HG03280 (cell line): ENCODE data around the gene DNM1.
"Not testable (repeated sequence)": the region's sequence is repeated elsewhere in the genome, so short reads cannot be mapped to it uniquely, and the experiment has no call there.

Experiments
- ATAC-seq: cut with Tn5 transposase; IDR thresholded peaks from one replicate; pipeline ENCODE4 v1.9.1; 2021; ENCODE audit warnings: mild to moderate bottlenecking, moderate library complexity; ENCODE audit not compliant: unreplicated experiment

Gene DNM1

DNA sequence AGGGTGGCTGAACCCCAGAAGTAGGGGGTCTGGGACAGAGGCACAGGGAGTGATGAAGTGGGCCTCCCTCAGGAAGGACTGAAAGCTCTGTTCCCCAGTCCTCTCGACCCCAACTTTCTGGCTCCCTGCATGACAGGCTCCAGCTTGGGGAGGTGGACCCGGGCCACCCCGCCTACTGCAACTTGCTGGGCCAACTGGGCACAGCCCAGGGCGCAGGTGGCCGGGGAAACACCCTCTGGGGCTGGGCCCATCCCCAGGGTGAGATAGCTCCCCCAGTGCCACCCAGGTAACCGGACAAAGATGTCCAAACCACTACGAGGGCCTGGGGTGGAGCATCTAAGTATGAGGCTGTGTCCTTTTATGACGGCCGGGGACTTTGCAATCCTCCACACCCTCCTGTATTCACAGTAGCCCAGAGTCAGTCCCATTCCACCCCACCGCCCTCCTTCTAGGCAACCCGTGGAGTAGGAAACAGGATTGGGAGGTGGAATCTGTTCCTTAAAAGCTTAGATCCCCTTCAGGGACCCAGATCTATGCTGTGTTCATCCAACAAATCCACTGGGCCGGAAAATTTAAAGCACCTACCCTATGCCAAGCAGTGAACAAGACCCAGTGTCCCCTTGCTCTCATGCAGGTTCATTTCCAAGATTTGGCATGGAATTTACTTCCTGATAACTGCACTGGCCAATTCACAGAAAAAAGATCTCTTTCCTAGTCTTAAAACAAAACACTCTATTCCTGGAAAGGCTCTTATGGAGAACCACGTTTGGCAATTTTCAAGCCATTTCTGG lies 19.9 kb downstream of the DNM1 start:
- ATAC-seq, result no peak

DNA sequence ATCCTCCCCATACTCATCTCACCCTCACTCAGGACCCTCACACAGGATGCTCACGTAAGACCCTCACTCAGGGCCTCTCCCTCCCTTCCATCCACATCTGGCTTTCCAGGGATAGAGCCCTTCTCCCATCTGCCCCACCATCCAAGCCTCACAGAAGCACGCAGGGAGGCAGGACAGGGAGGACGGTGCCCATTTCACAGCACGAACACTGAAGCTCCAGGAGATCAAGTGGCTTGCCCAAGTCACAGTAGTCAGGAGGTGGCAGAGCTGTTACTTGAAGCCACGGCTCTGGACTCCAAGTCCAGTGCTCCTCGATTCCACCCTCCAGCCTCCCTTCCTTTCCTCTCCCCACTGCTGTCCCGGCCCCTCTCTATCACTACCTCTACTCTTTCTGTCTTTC lies 21.7 kb downstream of the DNM1 start:
- ATAC-seq, result no peak

DNA sequence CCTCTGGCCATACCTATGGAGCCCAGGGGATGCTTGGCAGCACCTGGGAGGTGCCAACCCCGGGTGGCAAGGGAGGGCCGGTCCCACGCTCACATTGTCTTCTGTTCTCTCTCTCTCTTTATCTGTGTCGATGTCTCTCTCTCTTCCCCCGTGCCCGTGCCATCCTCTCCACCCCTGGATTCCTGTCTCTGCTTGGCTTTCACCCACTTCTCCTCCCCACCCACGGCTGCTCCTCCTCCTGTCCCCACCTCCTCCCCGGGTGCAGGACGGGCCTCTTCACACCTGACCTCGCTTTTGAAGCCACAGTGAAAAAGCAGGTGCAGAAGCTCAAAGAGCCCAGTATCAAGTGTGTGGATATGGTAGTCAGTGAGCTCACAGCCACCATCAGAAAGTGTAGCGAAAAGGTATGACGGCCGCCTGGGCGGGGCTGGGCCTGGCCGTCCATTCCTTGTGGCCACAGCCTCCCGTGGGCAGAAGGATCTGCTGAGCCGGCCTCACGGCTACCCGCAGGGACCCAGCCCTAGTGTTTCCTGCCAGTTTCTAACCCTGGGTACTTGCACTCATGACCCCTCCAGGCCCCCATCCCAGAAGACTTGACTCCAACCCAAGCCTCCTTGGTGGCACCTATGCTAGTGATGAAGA lies 22.7 kb downstream of the DNM1 start:
- ATAC-seq, result no peak

DNA sequence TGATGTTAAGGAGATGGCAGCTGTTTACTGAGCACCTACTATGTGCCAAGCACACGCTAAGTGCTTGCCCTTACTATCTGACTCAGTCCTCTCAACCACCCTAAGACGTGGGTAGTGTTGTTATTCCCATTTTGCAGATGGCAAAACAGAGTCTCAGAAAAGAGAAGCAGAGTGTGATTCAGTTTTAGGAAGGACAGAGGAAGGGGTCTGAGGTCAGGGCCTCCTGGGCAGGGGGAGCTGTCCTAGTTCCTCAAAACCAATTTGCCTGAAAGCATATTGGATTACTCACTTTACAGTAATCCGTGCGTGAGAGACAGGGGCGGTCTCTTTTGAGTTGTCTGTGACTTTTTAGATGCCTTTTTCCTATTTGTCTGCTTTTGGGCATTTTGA lies 23.2 kb downstream of the DNM1 start:
- ATAC-seq, result no peak

DNA sequence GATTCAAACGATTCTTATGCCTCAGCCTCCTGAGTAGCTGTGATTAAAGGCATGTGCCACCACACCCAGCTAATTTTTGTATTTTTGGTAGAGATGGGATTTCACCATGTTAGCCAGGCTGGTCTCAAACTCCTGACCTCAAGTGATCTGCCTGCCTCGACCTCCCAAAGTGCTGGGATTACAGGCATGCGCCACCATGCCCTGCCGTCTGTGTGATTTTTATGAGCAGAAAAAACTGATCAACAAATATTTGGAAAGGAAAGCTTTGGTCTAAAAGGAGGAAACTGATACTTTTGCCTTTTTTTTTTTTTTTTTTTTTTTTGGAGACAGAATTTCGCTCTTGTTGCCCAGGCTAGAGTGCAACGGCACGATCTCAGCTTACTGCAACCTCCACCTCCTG lies 27.7 kb downstream of the DNM1 start:
- ATAC-seq, result not testable (repeated sequence)

DNA sequence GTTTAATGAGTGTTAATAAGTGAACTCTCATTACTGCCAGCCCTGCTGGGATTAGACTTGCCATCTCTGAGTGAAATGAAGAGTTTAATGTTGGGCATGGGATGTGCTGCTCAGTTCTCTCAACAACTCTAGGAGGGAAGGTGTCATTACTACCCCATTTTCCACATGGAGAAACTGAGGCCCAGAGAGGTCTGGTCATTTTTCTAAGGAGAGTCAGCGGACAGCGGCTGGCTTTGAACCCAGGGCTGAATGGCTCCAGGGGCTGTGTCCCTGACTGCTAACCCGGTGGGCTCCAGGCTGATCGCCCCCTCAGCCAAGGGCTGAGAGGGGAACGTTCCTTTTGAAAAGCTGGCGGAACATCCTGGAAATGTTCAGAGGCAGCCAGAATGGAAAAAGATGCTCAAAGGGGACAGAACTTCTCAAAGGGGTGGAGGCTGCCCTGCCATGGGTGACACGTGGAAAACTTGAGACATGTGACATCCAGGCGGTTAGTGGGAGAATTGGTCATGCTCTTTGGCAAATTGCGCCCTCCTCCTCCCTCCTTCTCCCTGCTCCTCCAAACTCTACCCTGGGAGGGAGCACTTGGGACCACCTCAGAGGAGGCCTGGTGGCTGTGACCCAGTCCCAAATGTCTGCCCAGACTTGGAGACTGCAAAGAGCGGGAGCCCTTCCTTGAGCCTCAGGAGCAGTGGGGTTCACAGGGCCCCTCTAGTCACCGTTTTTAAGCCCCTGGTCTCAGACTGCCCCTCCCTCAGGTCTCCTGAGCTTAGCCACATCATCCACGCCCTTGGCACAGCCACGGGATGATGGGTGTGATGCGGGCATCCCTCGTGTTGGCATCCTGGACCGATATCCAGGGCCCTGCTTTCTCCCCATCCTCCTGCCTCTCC lies 28.7 kb downstream of the DNM1 start:
- ATAC-seq, result no peak

DNA sequence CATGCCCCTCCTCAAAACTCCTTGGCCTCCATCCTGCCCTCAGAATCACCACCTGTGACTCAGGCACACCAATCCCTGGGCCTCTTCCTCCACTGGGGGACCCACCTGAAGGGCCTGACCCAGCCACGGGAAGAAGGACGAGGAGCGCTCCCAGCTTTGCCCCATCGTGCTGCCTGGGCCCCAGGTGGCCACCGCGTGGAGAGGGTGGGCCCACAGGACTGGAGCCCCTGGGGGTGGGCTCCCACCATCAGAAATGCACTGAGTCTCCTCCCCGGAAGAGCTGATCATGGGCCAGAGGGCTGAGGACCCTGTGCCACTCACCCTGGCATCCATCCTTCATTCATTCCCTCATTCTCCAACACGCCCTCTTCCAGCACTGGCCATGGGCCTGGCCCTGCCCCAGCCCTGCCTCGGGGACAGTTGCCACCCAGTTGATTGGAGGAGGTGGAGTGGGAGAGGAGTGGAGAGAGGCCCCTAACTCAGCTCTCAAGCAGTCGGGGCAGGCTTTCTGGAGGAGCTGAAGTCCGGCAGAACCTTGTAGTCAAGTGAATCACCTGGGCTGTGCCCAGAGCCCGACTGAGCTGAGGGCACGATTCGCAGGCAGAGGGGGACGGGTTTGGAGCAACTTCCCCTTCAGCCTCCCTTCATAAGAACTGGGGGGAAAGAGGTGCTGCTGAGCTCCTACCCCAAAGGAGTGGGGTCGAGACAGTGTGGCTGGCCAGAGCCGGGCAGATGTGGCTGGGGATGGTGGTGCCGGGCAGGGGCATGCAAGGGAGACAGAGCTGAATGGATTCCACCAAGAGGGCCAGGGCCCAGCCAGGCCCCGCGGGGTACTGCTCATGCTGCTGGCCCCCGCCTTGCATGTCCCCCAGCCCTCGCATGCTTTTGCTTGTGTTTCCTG lies 29.6 kb downstream of the DNM1 start:
- no peak for ATAC-seq

DNA sequence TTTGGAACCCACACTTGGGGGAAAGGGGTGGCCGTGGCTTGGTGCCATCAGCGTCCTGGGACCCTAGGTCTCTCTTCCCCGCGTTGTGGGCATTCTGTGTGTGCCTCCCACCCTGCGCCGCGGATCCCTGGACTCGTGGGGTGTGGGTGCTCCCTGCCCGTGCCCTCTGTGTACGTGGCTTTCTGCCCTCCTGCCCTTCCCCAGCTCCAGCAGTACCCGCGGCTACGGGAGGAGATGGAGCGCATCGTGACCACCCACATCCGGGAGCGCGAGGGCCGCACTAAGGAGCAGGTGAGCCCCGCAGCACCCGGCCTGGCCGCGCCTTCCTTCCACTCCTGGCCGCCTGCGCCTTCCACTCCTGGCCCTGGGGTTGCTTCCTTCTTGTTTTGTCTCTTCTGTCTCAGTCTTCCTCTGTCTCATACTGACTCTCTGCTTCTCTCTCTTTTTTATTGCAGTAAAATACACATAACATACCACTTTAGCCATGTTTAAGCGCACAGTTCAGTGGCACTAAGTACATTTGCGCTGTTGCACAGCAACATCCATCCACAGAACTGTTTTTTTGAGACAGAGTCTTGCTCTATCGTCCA lies 30.7 kb downstream of the DNM1 start:
- no peak for ATAC-seq

DNA sequence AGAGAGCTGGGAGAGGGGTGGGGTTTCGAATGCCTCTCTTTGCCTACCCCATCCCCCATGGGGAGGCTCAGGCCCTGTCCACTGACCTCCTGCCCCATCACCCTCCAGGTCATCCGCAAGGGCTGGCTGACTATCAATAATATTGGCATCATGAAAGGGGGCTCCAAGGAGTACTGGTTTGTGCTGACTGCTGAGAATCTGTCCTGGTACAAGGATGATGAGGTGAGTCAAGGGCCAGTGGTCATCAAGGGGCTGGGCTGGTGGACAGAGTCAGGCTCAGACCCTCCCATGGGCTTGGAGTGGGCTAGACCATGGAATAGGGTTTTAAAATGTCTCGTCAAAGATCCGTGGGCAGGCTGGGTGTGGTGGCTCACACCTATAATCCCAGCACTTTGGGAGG lies 38.9 kb downstream of the DNM1 start:
- no peak for ATAC-seq

DNA sequence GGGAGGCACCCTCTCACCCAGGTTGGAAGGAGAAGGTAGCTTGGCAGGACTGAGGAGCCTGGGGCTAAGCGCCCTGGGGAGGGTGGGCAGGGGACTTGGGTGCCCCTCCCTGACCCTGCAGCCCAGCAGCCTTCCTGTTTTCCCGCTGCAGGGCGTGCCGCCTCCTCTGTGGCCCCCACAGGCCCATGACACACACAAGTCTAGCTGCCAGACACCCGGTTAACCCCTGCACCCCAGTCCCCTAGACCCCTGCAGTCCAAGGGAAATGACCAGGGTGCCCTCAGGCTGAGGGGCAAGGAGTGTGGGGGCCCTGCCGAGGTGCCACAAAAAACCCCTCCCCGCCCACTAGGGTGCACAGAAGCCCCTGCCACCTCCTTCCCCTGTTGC lies 39.6 kb downstream of the DNM1 start:
- no peak for ATAC-seq

DNA sequence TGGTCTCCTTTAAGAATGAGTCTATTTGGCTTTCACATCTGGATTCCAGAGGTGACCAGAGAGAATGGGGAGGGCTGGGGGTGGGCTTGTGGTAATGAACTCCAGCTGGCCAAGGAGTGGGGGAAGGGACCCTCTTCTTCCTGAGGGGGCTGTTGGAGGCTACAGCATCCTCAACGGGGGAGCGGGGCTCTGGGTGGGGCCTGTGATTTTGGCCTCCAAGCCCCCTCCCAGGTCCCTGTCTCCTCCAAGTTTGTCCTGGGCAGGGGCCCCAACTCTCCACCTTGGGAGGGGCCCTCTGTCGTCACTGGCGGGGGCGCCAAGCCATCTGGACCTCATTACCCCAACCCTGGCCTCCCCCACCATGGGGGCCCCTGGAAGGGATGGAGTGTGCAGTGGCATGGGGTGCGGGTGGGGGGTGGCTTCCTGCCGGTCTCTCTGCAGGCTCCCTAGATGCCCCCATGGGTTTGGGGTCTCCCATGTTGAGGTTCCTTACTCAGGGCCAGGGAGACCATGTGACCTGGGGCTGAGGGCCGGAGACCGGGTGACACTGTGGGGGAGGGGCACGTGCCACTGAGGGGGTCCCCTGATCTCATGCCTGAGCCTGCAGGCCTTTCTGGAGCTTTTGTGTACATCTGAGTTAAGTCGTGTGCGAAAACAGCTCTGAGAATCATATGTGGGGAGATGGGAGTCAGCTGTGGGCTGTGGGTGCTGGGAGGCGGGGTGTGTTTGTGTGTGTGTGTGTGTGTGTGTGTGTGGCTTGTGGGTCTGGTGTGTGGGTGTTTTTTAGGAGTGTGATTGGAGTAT lies 40.2 kb downstream of the DNM1 start:
- no peak for ATAC-seq

DNA sequence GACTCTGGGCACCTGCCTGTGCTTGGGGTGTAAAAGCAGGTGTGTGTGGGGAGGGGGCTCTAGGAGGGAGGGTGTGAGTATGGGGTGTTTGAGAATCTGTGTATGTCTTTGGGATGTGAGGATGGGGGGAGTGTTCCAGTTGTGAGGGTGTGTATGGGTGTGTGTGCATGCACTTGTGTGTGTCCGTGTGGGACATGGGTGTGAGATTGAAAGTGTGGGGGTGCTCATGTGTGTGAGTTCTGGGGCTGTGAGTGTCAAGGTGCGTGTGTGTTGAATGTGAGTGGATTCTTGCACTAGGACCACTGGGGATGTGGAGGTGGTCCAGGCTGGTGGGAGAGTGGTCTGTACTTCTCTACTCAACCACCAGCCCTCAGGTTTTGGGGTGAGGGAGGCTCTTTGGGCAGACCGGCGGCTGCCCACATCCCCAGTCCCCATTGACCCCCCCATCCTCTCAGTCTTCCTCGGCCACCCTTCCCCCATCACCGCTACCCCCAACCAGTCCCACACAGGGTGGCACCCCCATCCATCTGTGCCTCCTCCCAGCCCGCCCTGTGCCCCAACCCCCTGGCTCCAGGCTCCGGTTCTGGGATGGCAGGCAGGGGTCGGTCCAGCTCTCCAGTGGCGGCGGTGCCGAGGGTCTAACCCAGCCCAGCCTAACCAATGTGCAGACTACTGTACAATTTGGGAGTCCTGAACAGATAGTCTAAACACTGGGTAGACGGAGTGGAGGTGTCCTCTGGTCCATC lies 41.1 kb downstream of the DNM1 start:
- ATAC-seq, result no peak

DNA sequence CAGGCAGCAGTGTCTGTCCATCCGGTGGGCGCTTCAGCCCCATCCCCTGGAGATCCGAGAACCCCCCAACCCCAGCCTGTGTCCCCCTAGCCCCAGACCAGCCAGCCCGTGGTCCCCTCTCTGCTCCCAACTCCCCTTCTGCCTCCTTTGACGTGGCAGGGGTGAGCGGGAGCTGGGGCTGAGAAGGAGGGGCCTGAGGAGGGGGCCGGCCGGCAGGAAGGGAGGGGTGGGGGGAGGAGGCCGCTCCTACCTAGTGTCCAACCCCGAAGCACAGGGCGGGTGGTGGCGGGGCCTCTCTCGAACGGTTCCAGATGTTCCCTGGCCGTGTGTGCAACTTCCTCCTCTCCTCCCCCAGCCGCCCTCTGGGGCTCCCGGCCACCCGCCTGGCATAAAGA lies 41.7 kb downstream of the DNM1 start:
- no peak for ATAC-seq

DNA sequence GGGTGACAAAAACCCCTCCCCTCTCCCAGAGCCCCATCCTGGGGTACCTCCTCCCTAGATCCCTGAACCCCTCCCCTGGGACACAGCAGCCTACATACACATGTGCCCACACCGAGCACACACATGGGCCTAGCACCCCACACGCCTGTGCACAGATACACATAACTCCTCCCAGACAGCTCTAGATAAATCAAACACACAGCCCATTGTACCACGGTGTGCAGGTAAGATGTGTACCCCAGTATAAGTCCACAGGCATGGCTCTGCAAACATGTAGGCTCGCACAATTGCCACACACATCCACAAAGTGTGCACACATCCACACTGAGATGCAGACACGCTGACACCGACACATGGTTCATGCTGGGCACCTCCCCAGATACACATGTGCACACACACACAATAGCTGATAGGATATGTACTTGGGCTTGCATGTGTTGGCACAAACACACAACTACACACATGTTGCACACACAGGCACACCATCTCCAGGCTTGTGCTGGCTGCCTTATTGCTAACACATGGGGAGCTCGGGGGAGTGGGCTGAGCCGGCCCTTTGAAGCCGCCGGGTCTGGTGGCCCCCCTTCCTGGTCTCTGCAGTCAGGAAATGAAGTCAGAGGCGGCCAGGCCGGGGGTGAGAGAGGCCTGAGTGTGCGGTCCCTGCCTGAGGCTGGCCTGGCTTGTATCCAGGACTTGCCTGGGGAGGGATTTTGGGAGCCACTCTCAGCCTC lies 42.4 kb downstream of the DNM1 start:
- no peak for ATAC-seq

DNA sequence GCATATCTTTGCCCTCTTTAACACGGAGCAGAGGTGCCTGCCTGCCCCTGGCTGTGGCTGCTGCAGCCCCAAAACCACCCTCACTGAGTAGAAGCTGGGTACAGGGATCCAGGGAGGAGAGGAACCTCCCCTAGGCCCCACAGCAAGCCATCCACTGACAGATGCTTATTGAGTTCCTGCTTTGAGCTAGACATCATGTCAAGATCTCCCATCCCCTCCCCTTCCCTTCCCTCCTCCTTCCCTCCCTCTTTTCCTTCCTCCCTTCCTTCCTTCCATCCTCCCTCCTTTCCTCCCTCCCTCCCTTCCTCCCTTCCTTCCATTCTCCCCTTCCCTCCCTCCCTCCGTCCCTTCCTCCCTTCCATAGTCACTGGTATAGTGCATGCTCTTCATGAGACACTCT lies 43.3 kb downstream of the DNM1 start:
- ATAC-seq, result no peak

DNA sequence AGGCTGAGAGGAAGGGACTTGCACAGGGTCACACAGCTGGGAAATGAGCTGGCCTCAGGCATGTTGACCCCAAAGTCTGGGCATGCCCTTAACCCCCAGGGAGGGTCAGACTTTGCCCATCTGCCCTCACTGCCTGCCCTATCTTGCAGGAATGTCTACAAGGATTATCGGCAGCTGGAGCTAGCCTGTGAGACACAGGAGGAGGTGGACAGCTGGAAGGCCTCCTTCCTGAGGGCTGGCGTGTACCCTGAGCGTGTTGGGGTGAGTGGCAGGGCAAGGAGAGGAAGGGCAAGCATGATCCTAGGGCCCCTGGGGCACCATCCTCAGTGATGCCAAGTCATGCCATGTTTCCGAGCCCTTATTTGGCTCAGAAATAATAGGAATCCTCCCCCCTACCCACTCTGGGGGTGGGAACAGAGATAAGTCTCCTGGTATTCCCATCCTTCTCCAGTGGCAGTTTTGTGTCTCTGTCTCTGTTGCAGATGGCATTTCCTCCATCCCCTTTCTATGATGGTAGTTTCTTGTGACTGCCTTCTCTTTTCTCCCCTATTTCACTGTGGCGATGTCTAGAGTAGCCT lies 44.1 kb downstream of the DNM1 start:
- ATAC-seq, result no peak

DNA sequence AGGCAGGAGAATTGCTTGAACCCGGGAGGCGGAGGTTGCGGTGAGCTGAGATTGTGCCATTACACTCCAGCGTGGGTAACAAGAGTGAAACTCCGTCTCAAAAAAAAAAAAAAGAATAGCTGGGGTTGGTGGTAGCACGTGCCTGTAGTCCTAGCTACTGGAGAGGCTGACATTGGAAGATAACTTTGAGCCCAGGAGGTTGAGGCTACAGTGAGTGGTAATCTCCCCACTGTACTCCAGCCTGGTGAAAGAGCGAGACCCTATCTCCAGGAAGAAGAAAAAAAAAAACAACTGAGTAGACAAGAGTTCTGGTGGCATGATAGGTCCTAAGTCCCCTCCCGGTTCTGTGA lies 46.4 kb downstream of the DNM1 start:
- ATAC-seq, result no peak
